HEK293 (cell line): ENCODE measurements around the gene TEC.

Experiments used
- CTCF ChIA-PET: fragments of 350-600 bp; formaldehyde crosslinking; extraction: SDS; loops from one replicate; lab custom pipeline; 2021; ENCODE audit warnings: antibody characterized with exemption; lab: Yijun Ruan, JAX
- POLR2A ChIA-PET: fragments of 300-600 bp; formaldehyde crosslinking; extraction: SDS; loops from one replicate; lab custom pipeline; 2020; ENCODE audit warnings: antibody characterized with exemption, inconsistent platforms; lab: Yijun Ruan, JAX
- H3K27ac ChIP-seq: fragments of 200-500 bp; sonication (Bioruptor generic); 2 replicates; pipeline ENCODE4 v1.5.1; 2014; ENCODE audit warnings: low read depth, low read length, control low read depth, inconsistent platforms; ENCODE audit errors: extremely low read depth
- H3K36me3 ChIP-seq, 2 experiments: fragments of 200-500 bp in 1 of 2; sonication (Bioruptor generic) in 1 of 2; 1 replicate in 1 of 2; 2 replicates in 1 of 2; pipeline ENCODE4 v1.5.1; 2014 to 2017; ENCODE audit warnings: inconsistent platforms in 2 of 2, low read length in 2 of 2; ENCODE audit not compliant: control insufficient read depth in 2 of 2, insufficient read depth in 1 of 2
- H3K4me1 ChIP-seq: fragments of 200-500 bp; sonication (Bioruptor generic); 2 replicates; pipeline ENCODE4 v1.5.1; 2014; ENCODE audit warnings: mild to moderate bottlenecking, low read length, inconsistent platforms; ENCODE audit not compliant: control insufficient read depth, insufficient read depth
- H3K4me3 ChIP-seq: 2 replicates; pipeline ENCODE4 v1.5.1; 2011; ENCODE audit warnings: low read depth, mild to moderate bottlenecking, control low read depth, low read length, moderate library complexity
- H3K9me3 ChIP-seq: fragments of 200-500 bp; sonication (Bioruptor generic); 2 replicates; pipeline ENCODE4 v1.5.1; 2014; ENCODE audit warnings: low read depth, low read length, inconsistent platforms; ENCODE audit not compliant: control insufficient read depth, insufficient read depth
- EGR2 ChIP-seq: fragments of 450-650 bp; formaldehyde crosslinking; IDR thresholded peaks from 2 replicates; pipeline ENCODE4 v1.5.1; 2016; ENCODE audit warnings: low read depth, missing biosample characterization, missing genetic modification characterization
- GLI2 ChIP-seq: fragments of 450-650 bp; formaldehyde crosslinking; IDR thresholded peaks from 2 replicates; pipeline ENCODE4; 2017; ENCODE audit warnings: missing biosample characterization, missing genetic modification characterization, low read depth, borderline replicate concordance
- GLIS1 ChIP-seq: fragments of 450-650 bp; formaldehyde crosslinking; IDR thresholded peaks from 2 replicates; pipeline ENCODE4 v1.5.1; 2016; ENCODE audit warnings: missing biosample characterization, missing genetic modification characterization
- INSM2 ChIP-seq: fragments of 450-650 bp; formaldehyde crosslinking; IDR thresholded peaks from 2 replicates; pipeline ENCODE4 v1.5.1; 2016; ENCODE audit warnings: missing biosample characterization, missing genetic modification characterization
- KLF8 ChIP-seq: fragments of 450-650 bp; formaldehyde crosslinking; IDR thresholded peaks from 2 replicates; pipeline ENCODE4 v1.5.1; 2016; ENCODE audit warnings: missing biosample characterization, missing genetic modification characterization
- KLF9 ChIP-seq: fragments of 450-650 bp; formaldehyde crosslinking; IDR thresholded peaks from 2 replicates; pipeline ENCODE4 v1.5.1; 2016; ENCODE audit warnings: missing biosample characterization, missing genetic modification characterization, low read depth
- MEIS1 ChIP-seq: sonication (generic); formaldehyde crosslinking; IDR thresholded peaks from 2 replicates; pipeline ENCODE4 v1.8.1; 2022; ENCODE audit warnings: missing genetic modification reagents, mild to moderate bottlenecking, borderline replicate concordance
- MZF1 ChIP-seq: fragments of 450-650 bp; formaldehyde crosslinking; IDR thresholded peaks from 2 replicates; pipeline ENCODE4 v1.5.1; 2017; ENCODE audit warnings: missing biosample characterization, missing genetic modification characterization, borderline replicate concordance
- PBX3 ChIP-seq: sonication (generic); formaldehyde crosslinking; IDR thresholded peaks from 2 replicates; pipeline ENCODE4 v1.8.1; 2022; ENCODE audit warnings: mild to moderate bottlenecking, moderate library complexity, missing genetic modification reagents
- REPIN1 ChIP-seq: fragments of 450-650 bp; formaldehyde crosslinking; IDR thresholded peaks from 2 replicates; pipeline ENCODE4 v1.5.1; 2017; ENCODE audit warnings: missing biosample characterization, missing genetic modification characterization, low read depth
- REST ChIP-seq: fragments of 450-650 bp; formaldehyde crosslinking; IDR thresholded peaks from 2 replicates; pipeline ENCODE4 v1.5.1; 2016; ENCODE audit warnings: missing biosample characterization, missing genetic modification characterization
- SCRT1 ChIP-seq: fragments of 450-650 bp; formaldehyde crosslinking; IDR thresholded peaks from 2 replicates; pipeline ENCODE4 v1.5.1; 2016; ENCODE audit warnings: missing biosample characterization, missing genetic modification characterization, borderline replicate concordance
- SP2 ChIP-seq: fragments of 450-650 bp; formaldehyde crosslinking; IDR thresholded peaks from 2 replicates; pipeline ENCODE4 v1.5.1; 2016; ENCODE audit warnings: missing biosample characterization, missing genetic modification characterization
- SP3 ChIP-seq: fragments of 450-650 bp; formaldehyde crosslinking; IDR thresholded peaks from 2 replicates; pipeline ENCODE4 v1.5.1; 2016; ENCODE audit warnings: missing biosample characterization, missing genetic modification characterization
- SP7 ChIP-seq: fragments of 450-650 bp; formaldehyde crosslinking; IDR thresholded peaks from 2 replicates; pipeline ENCODE4 v1.5.1; 2016; ENCODE audit warnings: missing biosample characterization, missing genetic modification characterization
- TRIM28 ChIP-seq: IDR thresholded peaks from 2 replicates; pipeline ENCODE4 v1.6.1; 2011; ENCODE audit warnings: low read length, control low read depth, borderline replicate concordance
- YY2 ChIP-seq: fragments of 450-650 bp; formaldehyde crosslinking; IDR thresholded peaks from 2 replicates; pipeline ENCODE4 v1.5.1; 2016; ENCODE audit warnings: missing biosample characterization, missing genetic modification characterization
- ZBTB17 ChIP-seq: fragments of 450-650 bp; formaldehyde crosslinking; IDR thresholded peaks from 2 replicates; pipeline ENCODE4 v1.5.1; 2016; ENCODE audit warnings: missing biosample characterization, missing genetic modification characterization
- ZNF121 ChIP-seq: fragments of 450-650 bp; formaldehyde crosslinking; IDR thresholded peaks from 2 replicates; pipeline ENCODE4 v1.5.1; 2016; ENCODE audit warnings: missing biosample characterization, missing genetic modification characterization
- ZNF19 ChIP-seq: fragments of 450-650 bp; formaldehyde crosslinking; IDR thresholded peaks from 2 replicates; pipeline ENCODE4; 2016; ENCODE audit warnings: missing biosample characterization, missing genetic modification characterization, low read depth
- ZNF239 ChIP-seq: fragments of 450-650 bp; formaldehyde crosslinking; IDR thresholded peaks from 2 replicates; pipeline ENCODE4 v1.5.1; 2016; ENCODE audit warnings: missing biosample characterization, missing genetic modification characterization
- ZNF311 ChIP-seq: fragments of 450-650 bp; formaldehyde crosslinking; IDR thresholded peaks from 2 replicates; pipeline ENCODE4 v1.5.1; 2017; ENCODE audit warnings: missing biosample characterization, missing genetic modification characterization, borderline replicate concordance
- ZNF416 ChIP-seq: fragments of 450-650 bp; formaldehyde crosslinking; IDR thresholded peaks from 2 replicates; pipeline ENCODE4 v1.5.1; 2016; ENCODE audit warnings: missing biosample characterization, missing genetic modification characterization
- ZNF426 ChIP-seq: fragments of 450-650 bp; formaldehyde crosslinking; IDR thresholded peaks from 2 replicates; pipeline ENCODE4 v1.5.1; 2017; ENCODE audit warnings: missing biosample characterization, missing genetic modification characterization, mild to moderate bottlenecking, inconsistent platforms, moderate library complexity
- ZNF433 ChIP-seq: fragments of 450-650 bp; formaldehyde crosslinking; IDR thresholded peaks from 2 replicates; pipeline ENCODE4 v1.5.1; 2016; ENCODE audit warnings: missing biosample characterization, missing genetic modification characterization, low read depth
- ZNF596 ChIP-seq: fragments of 450-650 bp; IDR thresholded peaks from 2 replicates; pipeline ENCODE4 v1.5.0; 2018; ENCODE audit warnings: missing biosample characterization, mild to moderate bottlenecking, missing genetic modification characterization, moderate library complexity
- ZNF624 ChIP-seq: fragments of 450-650 bp; formaldehyde crosslinking; IDR thresholded peaks from 2 replicates; pipeline ENCODE4 v1.5.1; 2017; ENCODE audit warnings: missing biosample characterization, missing genetic modification characterization
- ZNF670 ChIP-seq: fragments of 450-650 bp; formaldehyde crosslinking; IDR thresholded peaks from 2 replicates; pipeline ENCODE4 v1.5.1; 2016; ENCODE audit warnings: missing biosample characterization, missing genetic modification characterization, low read depth
- ZNF747 ChIP-seq: fragments of 450-650 bp; formaldehyde crosslinking; IDR thresholded peaks from 2 replicates; pipeline ENCODE4 v1.5.1; 2016; ENCODE audit warnings: missing biosample characterization, missing genetic modification characterization
- ZNF837 ChIP-seq: fragments of 450-650 bp; formaldehyde crosslinking; IDR thresholded peaks from 2 replicates; pipeline ENCODE4 v1.5.1; 2016; ENCODE audit warnings: missing biosample characterization, missing genetic modification characterization
- ZXDB ChIP-seq: fragments of 450-650 bp; formaldehyde crosslinking; IDR thresholded peaks from 2 replicates; pipeline ENCODE4 v1.5.1; 2016; ENCODE audit warnings: missing biosample characterization, missing genetic modification characterization

Gene TEC

GRCh38 chr4:48189731-48190130 is 79.9 kb downstream of the TEC start:
- Histone ChIP-seq H3K36me3 (no peaks in the 10 kb centered on the region), H3K27ac (no peak overlapping the region)

GRCh38 chr4:48188390-48188789 is 81.2 kb downstream of the TEC start:
- ChIA-PET POLR2A (no interaction called here), CTCF (no interaction called here)
- no peak overlapping the region for H3K4me3 ChIP-seq
- TF ChIP-seq PBX3 (CRISPR knock-in tag) (no peak), REPIN1 (tag by site-specific recombination) (no peak), MEIS1 (no peak), KLF9 (tag by site-specific recombination) (no peak), GLI2 (tag by site-specific recombination) (no peak), ZNF416 (tag by site-specific recombination) (no peak), SP7 (tag by site-specific recombination) (no peak)
- no peaks in the 10 kb centered on the region for H3K36me3 ChIP-seq
- no peak overlapping the region for H3K27ac ChIP-seq
- H3K9me3 ChIP-seq = no peaks in the 10 kb centered on the region
- H3K4me1 ChIP-seq = no peaks in the 10 kb centered on the region

More at GRCh38 chr4:48189731-48190130, 79.9 kb downstream of the TEC start:
- Histone ChIP-seq H3K4me1 (no peaks in the 10 kb centered on the region), H3K4me3 (no peak overlapping the region), H3K9me3 (no peaks in the 10 kb centered on the region)
- ChIA-PET CTCF (no interaction called here), POLR2A (no interaction called here)
- TF ChIP-seq SCRT1 (tag by site-specific recombination) (no peak), YY2 (tag by site-specific recombination) (no peak), ZNF311 (tag by site-specific recombination) (no peak), KLF8 (tag by site-specific recombination) (no peak), ZBTB17 (no peak), ZNF19 (tag by site-specific recombination) (no peak), SP7 (tag by site-specific recombination) (no peak), SP3 (tag by site-specific recombination) (no peak), TRIM28 (no peak), ZNF596 (tag by site-specific recombination) (no peak), EGR2 (no peak), ZNF837 (no peak), REST (tag by site-specific recombination) (no peak)

GRCh38 chr4:48187813-48188212 is 81.8 kb downstream of the TEC start:
- ChIA-PET CTCF (no interaction called here), POLR2A (no interaction called here)
- no peaks in the 10 kb centered on the region for H3K36me3 ChIP-seq
- H3K9me3 ChIP-seq = no peaks in the 10 kb centered on the region
- no peak overlapping the region for H3K27ac ChIP-seq
- H3K4me1 ChIP-seq = no peaks in the 10 kb centered on the region
- H3K4me3 ChIP-seq = no peak overlapping the region
- TF ChIP-seq ZNF426 (no peak), ZNF239 (no peak), ZNF747 (tag by site-specific recombination) (no peak), SP2 (no peak), INSM2 (tag by site-specific recombination) (no peak), ZNF624 (tag by site-specific recombination) (no peak), GLIS1 (tag by site-specific recombination) (no peak), ZXDB (tag by site-specific recombination) (no peak), ZNF433 (tag by site-specific recombination) (no peak), ZNF121 (tag by site-specific recombination) (no peak), MZF1 (tag by site-specific recombination) (no peak), ZNF670 (no peak)
